Measurements from ENCODE around the gene FHOD1. TPM values are rescaled to one million over a fixed set of nuclear protein-coding genes. Genes with fewer than 3 reads are reported as not detected.
A peak's percentile ranks its signal among the peaks of the same experiment; 100 is the strongest.

Gene FHOD1
- total RNA-seq, 1 donor from 2014 or later = 28.2 TPM

DNA sequence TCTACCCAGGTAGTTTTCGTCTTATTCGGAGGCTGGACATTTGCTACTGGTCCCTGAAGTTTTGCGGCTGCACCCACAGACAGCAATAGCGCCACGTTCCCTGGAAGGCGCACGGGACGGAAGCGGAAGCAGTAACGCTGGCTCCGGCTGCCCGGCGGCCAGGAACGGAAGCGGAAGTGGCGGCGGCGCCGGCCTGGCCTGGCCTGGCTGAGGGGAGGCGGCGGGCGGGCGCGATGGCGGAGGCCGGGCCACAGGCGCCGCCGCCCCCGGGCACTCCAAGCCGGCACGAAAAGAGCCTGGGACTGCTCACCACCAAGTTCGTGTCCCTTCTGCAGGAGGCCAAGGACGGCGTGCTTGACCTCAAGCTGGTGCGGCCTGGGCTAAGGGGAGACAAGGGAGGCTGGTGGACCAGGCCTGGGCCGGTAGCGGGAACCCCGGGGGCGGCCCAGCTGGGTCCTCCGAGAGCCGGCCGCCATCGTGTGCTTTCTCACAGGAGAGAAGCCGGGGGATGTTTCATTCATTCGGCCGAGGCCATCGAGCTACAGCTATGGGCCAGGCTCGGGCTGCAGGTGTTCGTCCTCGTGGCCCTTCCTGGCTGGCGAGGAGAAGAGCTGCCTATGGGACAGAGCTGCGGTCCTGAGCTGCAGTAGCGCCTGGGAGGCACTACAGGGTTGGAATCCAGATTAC lies 55.1 kb downstream of the FHOD1 start, which contains the start of gene E2F4:
Gene E2F4, plus strand, starts transcription at position 161 of the 687 bp plus-strand sequence. Its CDS starts 73 bp downstream, at position 234.
- Mint-ChIP-seq H3K27me3 (no peaks in the 10 kb centered on the region), H3K27ac (peak within 1 kb of the TSS; percentile 71), H3K4me3 (ENCODE audit: low read depth) (peak within 1 kb of the TSS; percentile 80), H3K9me3 (ENCODE audit: low read depth) (no peaks in the 10 kb centered on the region), H3K36me3 (ENCODE audit: insufficient read depth) (peaks cover 16% of the 10 kb centered on the region), H3K4me1 (ENCODE audit: low read depth) (peaks cover 15% of the 10 kb centered on the region)
- TF ChIP-seq, protein P1, sequence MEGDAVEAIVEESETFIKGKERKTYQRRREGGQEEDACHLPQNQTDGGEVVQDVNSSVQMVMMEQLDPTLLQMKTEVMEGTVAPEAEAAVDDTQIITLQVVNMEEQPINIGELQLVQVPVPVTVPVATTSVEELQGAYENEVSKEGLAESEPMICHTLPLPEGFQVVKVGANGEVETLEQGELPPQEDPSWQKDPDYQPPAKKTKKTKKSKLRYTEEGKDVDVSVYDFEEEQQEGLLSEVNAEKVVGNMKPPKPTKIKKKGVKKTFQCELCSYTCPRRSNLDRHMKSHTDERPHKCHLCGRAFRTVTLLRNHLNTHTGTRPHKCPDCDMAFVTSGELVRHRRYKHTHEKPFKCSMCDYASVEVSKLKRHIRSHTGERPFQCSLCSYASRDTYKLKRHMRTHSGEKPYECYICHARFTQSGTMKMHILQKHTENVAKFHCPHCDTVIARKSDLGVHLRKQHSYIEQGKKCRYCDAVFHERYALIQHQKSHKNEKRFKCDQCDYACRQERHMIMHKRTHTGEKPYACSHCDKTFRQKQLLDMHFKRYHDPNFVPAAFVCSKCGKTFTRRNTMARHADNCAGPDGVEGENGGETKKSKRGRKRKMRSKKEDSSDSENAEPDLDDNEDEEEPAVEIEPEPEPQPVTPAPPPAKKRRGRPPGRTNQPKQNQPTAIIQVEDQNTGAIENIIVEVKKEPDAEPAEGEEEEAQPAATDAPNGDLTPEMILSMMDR (IDR thresholded peaks at IDR 0.05; ENCODE audit: unreplicated experiment) = no peak
- peak; percentile 75 for DNase-seq (ENCODE audit: low spot score, unreplicated experiment)

DNA sequence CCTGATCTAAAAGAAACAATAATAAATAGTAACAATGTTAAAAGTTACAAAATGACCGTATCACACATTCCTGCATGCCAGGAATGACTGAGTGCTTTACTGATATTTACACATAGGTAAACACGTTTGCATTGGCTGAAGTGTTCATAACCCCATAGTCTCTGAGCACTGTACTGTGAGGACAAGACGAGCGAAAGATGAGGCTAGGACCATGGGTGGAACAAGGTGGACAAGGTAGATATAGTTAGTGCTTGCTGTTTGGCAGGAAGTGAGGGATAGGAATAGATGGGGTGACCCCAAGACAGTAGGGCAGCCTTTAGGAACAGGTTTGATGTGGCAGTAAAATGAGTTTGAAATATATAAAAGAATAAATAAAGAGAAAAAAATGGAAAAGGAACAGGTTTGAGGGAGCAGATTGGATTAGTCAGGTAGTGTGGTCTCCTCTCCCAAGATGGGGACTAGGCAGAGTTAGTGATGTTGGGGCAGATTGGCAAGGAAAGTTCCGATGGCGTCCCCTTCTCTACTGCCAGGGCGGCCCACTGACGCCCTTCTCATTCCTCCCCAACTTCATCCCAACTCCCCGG lies 55.8 kb downstream of the FHOD1 start:
- no peaks in the 10 kb centered on the region for H3K27me3 Mint-ChIP-seq
- H3K36me3 Mint-ChIP-seq (ENCODE audit: insufficient read depth) = peaks cover 10% of the 10 kb centered on the region
- peak overlapping the region; percentile 80 for H3K4me3 Mint-ChIP-seq (ENCODE audit: low read depth)
- H3K27ac Mint-ChIP-seq = no peak overlapping the region
- DNase-seq (ENCODE audit: low spot score, unreplicated experiment) = no peak
- no peaks in the 10 kb centered on the region for H3K9me3 Mint-ChIP-seq (ENCODE audit: low read depth)
- TF ChIP-seq, protein P1 (IDR thresholded peaks at IDR 0.05; ENCODE audit: unreplicated experiment) = no peak
- peaks cover 15% of the 10 kb centered on the region for H3K4me1 Mint-ChIP-seq (ENCODE audit: low read depth)

DNA sequence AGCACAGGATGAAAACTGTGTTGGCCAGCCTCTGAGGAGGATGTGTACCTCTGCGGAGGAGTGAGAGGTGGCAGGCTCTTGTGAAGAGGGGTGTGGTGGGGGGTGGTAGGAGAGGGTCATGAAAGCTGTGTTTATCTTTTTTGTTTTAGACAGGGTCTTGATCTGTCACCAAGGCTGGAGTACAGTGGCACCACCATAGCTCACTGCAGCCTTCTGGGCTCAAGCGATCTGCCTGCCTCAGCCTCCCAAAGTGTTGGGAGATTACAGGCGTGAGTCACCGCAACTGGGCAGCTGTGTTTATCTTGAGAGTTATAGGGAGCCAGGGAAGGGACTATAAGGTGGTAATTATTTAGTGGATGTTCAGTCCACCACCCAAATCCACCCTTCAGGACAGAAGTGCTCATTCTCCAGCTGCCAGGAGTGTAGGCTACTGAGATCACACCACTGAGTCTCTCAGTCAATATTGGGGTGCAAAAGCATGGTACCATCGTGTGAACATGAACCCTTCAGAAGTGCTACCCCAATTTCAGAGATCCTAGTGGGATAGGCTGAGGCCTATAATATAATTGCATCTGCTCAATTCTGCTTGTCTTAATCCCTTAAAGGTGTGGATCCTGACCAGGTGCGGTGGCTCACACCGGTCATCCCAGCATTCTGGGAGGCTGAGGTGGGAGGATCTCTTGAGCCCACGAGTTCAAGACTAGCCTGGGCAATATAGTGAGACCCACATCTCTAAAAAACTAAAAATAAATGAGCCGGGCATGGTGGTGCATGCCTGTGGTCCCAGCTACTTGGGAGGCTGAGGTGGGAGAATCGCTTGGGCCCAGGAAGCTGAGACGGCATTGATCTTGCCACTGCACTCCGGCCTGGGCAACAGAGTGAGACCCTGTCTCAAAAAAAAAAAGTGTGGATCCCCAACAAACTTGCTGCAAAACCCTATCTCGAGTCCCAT lies 56.6 kb downstream of the FHOD1 start:
- H3K27me3 Mint-ChIP-seq = no peaks in the 10 kb centered on the region
- no peak overlapping the region for H3K27ac Mint-ChIP-seq
- DNase-seq (ENCODE audit: low spot score, unreplicated experiment) = no peak
- H3K4me3 Mint-ChIP-seq (ENCODE audit: low read depth) = peak overlapping the region; percentile 80
- TF ChIP-seq, protein P1 (IDR thresholded peaks at IDR 0.05; ENCODE audit: unreplicated experiment) = no peak
- peaks cover 15% of the 10 kb centered on the region for H3K4me1 Mint-ChIP-seq (ENCODE audit: low read depth)
- peaks cover 4% of the 10 kb centered on the region for H3K36me3 Mint-ChIP-seq (ENCODE audit: insufficient read depth)
- no peaks in the 10 kb centered on the region for H3K9me3 Mint-ChIP-seq (ENCODE audit: low read depth)

DNA sequence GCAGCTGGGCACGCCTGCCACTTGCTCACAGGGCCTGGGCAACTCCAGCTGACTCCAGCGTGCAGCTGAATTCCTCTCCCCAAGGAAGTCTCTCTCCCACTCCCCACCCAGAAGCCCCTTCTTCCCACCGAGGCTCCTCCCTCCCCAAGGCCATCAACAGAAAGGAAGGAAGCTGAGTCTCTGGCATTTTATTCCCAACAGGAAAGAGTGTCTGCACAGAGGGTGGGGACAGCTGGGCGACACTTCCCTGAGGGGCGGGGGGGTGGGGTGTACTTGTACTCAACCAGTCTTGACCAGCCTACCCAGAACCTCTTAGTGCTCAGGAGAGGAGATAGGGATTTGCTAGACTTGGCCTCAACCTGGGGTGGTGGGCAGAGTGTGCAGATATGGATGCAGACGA lies 57.2 kb downstream of the FHOD1 start, which contains the start of gene EXOC3L1:
Gene EXOC3L1, minus strand, starts transcription at position 96 of the 400 bp plus-strand sequence. CDS start 460 bp downstream, outside the sequence.
- H3K9me3 Mint-ChIP-seq (ENCODE audit: low read depth) = no peaks in the 10 kb centered on the region
- peaks cover 18% of the 10 kb centered on the region for H3K4me1 Mint-ChIP-seq (ENCODE audit: low read depth)
- TF ChIP-seq, protein P1 (IDR thresholded peaks at IDR 0.05; ENCODE audit: unreplicated experiment) = no peak
- no peak for DNase-seq (ENCODE audit: low spot score, unreplicated experiment)
- H3K36me3 Mint-ChIP-seq (ENCODE audit: insufficient read depth) = peaks cover 2% of the 10 kb centered on the region
- peaks cover 6% of the 10 kb centered on the region for H3K27me3 Mint-ChIP-seq
- no peak within 1 kb of the TSS for H3K4me3 Mint-ChIP-seq (ENCODE audit: low read depth)
- H3K27ac Mint-ChIP-seq = no peak within 1 kb of the TSS

DNA sequence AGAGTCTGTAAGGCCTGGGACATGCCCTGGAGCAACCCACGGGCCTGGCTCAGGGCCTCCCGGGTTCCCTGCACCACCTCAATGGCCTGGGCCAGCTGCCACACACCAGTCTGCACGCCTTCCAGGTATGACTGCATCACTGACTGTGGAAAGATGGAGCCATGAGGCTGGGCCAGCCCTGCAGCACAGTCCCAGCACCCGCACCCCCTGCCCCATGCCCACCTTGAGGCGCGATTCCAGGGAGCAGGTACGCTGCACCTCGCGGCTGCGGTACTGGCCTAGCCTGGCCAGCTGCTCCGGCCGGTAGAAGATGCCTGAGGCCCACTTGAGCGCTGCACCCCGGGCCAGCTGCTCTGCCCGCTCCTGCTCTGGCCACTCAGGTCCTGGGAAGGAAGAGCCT lies 58.5 kb downstream of the FHOD1 start:
- no peak for DNase-seq (ENCODE audit: low spot score, unreplicated experiment)

More for the DNA sequence above, 58.5 kb downstream of the FHOD1 start:
- Mint-ChIP-seq H3K4me1 (ENCODE audit: low read depth) (peaks cover 18% of the 10 kb centered on the region), H3K27ac (no peak overlapping the region), H3K36me3 (ENCODE audit: insufficient read depth) (no peaks in the 10 kb centered on the region), H3K27me3 (peaks cover 7% of the 10 kb centered on the region), H3K4me3 (ENCODE audit: low read depth) (no peak overlapping the region), H3K9me3 (ENCODE audit: low read depth) (no peaks in the 10 kb centered on the region)
- TF ChIP-seq, protein P1 (IDR thresholded peaks at IDR 0.05; ENCODE audit: unreplicated experiment) = no peak
